ENCODE results near the gene RAB8B.
A peak's percentile ranks its signal among the peaks of the same experiment; 100 is the strongest.

Gene RAB8B

DNA sequence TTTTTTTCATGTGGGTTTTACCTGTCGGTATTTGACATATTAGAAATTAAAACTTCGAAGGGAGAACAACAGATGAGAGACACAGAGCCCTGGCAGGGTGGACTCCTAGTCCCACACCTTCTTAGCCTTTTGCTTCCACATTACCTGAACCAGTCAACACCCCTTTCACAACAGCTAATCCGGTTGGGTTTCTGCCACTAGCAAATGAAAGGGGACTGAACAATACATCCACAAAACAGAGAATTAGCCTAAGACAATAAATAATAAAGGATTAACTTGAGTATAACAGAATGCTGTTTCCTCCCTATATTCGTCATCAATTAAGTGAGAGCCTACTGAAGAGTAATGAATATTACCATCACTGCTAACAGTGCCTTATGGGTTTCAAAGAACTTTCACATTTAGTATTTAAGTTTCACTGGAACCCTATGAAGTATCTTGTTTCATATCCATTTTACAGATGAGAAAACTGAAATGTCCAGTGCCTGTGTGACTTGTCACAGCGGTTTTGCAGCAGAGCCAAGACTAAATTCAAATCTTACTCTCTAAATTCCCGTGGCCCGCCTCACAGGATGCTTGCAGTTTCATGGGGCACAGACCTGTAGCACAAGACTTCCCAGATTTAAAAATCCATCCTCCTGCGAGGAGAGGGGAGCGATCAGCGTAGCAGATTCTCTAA is 1.0 kb upstream of the RAB8B start:
- Histone ChIP-seq H3K9me3 (ENCODE audit: control insufficient read depth, insufficient read depth, low read depth, low read length) (no peaks in the 10 kb centered on the region), H3K4me3 (ENCODE audit: low read depth, low read length) (peak overlapping the region; percentile 40), H3K36me3 (ENCODE audit: control insufficient read depth in 2 of 2, insufficient read depth in 1 of 2, low read length in 2 of 2) (no peaks in the 10 kb centered on the region), H3K4me1 (ENCODE audit: control insufficient read depth, insufficient read depth, low read length) (no peaks in the 10 kb centered on the region), H3K27ac (ENCODE audit: extremely low read depth, low read depth, low read length) (peak overlapping the region; percentile 28; the same call in 1 of the 2 replicates)
- TF ChIP-seq SP7 (tag by site-specific recombination; IDR thresholded peaks at IDR 0.05) (no peak), MEIS1 (CRISPR knock-in tag; IDR thresholded peaks at IDR 0.05; ENCODE audit: borderline replicate concordance) (no peak), OVOL3 (tag by site-specific recombination; IDR thresholded peaks at IDR 0.05) (no peak), ZNF600 (tag by site-specific recombination; IDR thresholded peaks at IDR 0.05) (no peak), ZNF664 (tag by site-specific recombination; IDR thresholded peaks at IDR 0.05) (no peak), ZBTB11 (tag by site-specific recombination; conservative IDR thresholded peaks at IDR 0.05; ENCODE audit: low read depth) (no peak), ZNF423 (tag by site-specific recombination; IDR thresholded peaks at IDR 0.05) (no peak), ZNF140 (tag by site-specific recombination; IDR thresholded peaks at IDR 0.05) (no peak), ZNF701 (tag by site-specific recombination; IDR thresholded peaks at IDR 0.05) (no peak), ZNF670 (tag by site-specific recombination; IDR thresholded peaks at IDR 0.05; ENCODE audit: low read depth) (no peak)
- TF ChIP-seq, protein P1, sequence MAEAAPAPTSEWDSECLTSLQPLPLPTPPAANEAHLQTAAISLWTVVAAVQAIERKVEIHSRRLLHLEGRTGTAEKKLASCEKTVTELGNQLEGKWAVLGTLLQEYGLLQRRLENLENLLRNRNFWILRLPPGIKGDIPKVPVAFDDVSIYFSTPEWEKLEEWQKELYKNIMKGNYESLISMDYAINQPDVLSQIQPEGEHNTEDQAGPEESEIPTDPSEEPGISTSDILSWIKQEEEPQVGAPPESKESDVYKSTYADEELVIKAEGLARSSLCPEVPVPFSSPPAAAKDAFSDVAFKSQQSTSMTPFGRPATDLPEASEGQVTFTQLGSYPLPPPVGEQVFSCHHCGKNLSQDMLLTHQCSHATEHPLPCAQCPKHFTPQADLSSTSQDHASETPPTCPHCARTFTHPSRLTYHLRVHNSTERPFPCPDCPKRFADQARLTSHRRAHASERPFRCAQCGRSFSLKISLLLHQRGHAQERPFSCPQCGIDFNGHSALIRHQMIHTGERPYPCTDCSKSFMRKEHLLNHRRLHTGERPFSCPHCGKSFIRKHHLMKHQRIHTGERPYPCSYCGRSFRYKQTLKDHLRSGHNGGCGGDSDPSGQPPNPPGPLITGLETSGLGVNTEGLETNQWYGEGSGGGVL (tag by site-specific recombination; IDR thresholded peaks at IDR 0.05) = no peak
- TF ChIP-seq, protein P2, sequence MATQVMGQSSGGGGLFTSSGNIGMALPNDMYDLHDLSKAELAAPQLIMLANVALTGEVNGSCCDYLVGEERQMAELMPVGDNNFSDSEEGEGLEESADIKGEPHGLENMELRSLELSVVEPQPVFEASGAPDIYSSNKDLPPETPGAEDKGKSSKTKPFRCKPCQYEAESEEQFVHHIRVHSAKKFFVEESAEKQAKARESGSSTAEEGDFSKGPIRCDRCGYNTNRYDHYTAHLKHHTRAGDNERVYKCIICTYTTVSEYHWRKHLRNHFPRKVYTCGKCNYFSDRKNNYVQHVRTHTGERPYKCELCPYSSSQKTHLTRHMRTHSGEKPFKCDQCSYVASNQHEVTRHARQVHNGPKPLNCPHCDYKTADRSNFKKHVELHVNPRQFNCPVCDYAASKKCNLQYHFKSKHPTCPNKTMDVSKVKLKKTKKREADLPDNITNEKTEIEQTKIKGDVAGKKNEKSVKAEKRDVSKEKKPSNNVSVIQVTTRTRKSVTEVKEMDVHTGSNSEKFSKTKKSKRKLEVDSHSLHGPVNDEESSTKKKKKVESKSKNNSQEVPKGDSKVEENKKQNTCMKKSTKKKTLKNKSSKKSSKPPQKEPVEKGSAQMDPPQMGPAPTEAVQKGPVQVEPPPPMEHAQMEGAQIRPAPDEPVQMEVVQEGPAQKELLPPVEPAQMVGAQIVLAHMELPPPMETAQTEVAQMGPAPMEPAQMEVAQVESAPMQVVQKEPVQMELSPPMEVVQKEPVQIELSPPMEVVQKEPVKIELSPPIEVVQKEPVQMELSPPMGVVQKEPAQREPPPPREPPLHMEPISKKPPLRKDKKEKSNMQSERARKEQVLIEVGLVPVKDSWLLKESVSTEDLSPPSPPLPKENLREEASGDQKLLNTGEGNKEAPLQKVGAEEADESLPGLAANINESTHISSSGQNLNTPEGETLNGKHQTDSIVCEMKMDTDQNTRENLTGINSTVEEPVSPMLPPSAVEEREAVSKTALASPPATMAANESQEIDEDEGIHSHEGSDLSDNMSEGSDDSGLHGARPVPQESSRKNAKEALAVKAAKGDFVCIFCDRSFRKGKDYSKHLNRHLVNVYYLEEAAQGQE (tag by site-specific recombination; IDR thresholded peaks at IDR 0.05) = no peak
- TF ChIP-seq, protein P3, sequence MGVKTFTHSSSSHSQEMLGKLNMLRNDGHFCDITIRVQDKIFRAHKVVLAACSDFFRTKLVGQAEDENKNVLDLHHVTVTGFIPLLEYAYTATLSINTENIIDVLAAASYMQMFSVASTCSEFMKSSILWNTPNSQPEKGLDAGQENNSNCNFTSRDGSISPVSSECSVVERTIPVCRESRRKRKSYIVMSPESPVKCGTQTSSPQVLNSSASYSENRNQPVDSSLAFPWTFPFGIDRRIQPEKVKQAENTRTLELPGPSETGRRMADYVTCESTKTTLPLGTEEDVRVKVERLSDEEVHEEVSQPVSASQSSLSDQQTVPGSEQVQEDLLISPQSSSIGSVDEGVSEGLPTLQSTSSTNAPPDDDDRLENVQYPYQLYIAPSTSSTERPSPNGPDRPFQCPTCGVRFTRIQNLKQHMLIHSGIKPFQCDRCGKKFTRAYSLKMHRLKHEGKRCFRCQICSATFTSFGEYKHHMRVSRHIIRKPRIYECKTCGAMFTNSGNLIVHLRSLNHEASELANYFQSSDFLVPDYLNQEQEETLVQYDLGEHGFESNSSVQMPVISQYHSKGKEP (tag by site-specific recombination; IDR thresholded peaks at IDR 0.05) = no peak
- CTCF ChIA-PET = no interaction called here
- POLR2A ChIA-PET = no interaction called here
